GM21390 (cell line): ENCODE measurements around the gene XYLT1.

Experiments
- ATAC-seq: cut with Tn5 transposase; IDR thresholded peaks from one replicate; pipeline ENCODE4 v1.9.1; 2021; ENCODE audit not compliant: unreplicated experiment

The XYLT1 gene

GRCh38 chr16:17294856-17295255 lies 175.9 kb downstream of the XYLT1 start:
- no peak for ATAC-seq

- ATAC-seq = no peak
These were observed 176.8 kb downstream of the XYLT1 start for GRCh38 chr16:17293813-17294558.

DNA sequence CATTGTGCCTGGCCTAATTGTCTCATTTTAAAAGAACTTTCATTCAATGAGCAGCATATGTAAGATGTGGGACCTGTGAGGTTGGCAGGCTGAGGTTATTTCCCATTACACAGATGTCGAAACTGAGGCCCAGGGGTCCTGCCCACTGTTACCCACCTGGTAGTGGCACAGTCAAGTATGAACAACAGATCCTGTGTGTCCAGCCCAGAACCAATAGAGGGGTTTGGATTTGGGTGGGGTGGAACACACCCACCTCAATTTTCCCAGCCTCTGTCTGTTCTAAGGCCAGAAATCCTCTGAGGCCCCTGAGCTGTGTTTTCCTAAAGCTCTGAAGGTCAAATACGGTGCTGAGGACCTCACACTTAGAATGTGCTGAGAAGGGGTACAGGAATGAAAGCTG lies 179.5 kb downstream of the XYLT1 start:
- ATAC-seq = no peak

GRCh38 chr16:17289674-17290635 lies 180.8 kb downstream of the XYLT1 start:
- no peak for ATAC-seq

DNA sequence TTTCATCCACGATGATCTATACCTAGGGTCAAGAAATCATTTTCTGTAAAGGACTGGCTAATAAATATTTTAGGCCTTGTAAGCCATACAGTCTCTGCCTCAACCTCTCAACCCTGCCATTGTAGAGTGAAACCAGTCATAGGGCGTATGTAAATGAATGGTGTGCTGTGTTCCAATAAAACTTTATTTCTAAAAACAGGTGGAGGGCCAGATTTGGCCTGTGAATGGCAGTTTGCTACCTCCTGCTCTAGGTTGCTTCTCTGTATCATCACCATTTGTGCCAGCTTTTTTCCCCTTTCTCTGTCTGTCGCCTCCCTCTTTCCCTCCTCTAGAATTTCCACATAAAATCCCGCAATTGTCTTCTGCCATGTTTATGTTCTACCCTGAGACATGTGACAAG lies 181.7 kb downstream of the XYLT1 start:
- no peak for ATAC-seq

DNA sequence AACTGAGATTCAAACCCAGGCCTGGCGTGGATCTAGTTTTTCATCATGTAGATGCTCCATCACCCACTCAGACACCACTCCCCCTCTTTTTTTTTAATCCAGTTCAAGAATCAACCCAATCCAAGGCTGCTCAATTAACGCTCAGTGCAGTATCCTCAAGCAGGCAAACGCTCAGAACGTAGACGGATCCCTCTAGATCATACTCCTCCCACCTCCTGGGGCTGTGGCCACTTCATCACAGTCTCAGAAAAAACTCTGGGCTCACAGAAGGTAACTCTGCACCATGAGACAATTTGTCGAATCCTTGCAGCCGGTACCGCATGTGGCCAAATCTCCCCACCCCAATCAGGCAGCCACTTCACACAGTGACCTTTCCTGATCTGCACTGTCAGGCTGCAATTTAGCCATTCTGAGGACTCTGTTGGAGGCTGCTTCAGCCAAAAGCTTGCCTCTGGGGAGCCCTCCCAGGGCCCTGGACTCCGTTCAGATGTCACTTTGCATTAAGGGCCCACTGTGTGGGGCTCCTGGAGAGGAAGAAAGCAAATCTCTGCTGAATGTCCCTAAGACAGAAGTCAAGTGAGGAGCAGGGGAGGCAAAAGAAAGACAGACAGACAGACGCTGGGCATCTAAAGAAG lies 183.5 kb downstream of the XYLT1 start:
- no peak for ATAC-seq

DNA sequence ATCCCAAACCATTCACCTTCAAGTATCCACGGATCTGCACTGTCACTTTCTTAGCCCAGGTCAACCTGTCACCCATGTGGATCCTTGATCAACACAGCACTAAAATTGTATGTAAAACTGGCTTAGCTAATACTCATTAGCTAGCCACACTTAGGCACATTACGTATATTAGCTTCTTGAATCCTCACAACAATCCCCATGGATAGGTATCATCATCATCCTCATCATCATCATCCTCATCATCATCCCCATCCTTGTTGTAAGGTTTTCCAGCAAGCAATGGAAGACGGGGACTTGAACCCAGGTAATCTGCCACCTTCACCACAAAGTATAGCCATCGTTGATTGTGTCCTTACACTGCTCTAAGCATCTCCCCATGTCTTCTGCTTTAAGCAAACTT lies 184.3 kb downstream of the XYLT1 start:
- no peak for ATAC-seq

DNA sequence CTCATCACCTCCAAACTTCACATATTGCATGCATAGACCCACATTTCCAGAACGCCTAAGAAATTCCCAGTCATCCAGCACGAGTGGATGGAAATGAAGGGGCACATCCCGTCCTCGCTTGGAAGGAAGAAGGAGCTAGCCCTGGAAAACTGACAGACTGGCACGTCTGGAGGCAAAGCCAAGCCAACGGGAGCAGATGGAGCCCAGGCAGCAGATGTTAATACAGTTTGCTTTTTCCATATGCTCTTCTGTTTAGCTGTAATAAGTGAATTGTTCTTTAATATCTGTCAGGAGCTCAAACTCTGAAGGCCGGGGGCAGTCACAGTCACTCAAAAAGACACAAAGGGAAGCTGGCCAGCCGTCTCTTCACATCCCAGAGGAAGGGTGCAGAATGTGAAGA lies 187.7 kb downstream of the XYLT1 start:
- no peak for ATAC-seq

DNA sequence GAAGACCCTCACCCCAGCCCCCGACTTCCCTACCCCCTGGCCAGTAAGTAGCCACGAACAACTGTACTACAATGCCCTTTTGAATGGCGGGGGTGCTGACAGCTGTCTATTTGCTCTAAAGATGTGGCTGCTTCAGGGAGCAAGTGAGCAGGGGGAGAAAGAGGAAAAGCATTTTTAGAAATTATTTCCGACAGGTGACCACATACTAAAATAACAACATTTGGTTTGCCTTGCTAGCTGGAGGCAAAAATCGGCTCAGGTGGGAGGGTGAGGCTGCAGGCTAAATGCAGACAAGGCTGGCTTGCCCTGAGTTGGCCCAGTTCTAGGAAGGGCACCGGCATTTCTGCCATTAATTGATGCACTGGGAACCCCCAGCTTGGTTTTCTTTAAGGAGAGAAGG lies 188.5 kb downstream of the XYLT1 start:
- ATAC-seq = no peak

GRCh38 chr16:17281052-17281451 lies 189.7 kb downstream of the XYLT1 start:
- no peak for ATAC-seq

DNA sequence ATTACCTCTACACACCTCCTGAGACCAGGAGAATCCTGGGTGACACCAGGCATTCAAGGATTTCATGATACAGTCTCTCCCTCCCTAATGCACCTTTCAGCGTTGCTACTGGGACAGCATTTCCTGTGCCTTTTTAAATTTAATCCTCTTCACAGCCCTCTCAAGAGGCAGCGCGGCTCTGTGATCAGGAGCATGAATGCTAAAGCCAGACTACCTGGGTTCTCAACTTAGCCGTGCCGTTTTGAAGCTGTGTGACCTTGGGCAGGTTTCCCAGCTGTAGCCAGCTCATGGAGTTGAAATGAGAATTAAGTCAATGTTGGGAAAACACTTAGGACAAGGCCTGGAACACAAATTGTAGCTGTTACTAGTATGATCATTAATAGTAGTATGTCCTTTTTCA lies 191.8 kb downstream of the XYLT1 start:
- no peak for ATAC-seq

DNA sequence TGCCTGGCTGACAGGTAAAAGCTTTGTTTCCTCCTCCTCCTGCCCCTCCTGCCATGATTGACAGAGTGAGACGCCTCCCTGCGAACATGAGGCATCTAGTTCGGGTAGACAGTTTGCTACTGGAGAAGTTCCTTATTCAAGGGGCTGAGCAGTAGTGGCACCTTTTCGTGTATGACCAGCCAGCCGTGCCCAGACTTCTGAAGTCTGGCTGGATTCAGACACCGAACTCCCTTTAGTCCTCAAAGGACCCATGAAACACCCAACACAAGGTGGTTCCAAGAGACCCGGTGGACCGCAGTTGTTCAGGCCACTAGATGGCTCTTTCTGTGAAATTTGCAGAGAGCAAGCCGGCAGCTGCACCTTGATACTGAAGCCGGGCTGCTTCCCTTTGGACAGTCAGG lies 192.8 kb downstream of the XYLT1 start:
- ATAC-seq = no peak

DNA sequence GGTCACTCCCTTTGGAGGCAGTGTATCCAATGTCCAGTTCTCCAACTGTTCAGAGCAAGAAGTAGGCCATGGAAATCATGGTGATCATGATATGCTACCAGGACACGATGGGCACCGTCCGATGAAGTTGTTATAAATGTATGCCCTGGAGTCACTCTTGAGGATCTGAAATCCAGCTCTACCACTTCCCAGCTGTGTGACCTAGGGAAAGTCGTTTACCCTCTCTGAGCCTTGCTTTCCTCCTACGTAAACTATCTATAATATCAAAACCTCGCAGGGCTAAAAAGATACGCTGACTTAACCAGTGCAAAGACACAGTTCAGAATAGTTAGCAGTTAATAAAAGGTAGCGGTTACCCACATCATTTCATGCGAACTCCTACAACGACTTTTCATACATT lies 194.2 kb downstream of the XYLT1 start:
- no peak for ATAC-seq

GRCh38 chr16:17276010-17276530 lies 194.7 kb downstream of the XYLT1 start:
- no peak for ATAC-seq

- no peak for ATAC-seq
These were observed 195.4 kb downstream of the XYLT1 start for GRCh38 chr16:17275076-17276009.

DNA sequence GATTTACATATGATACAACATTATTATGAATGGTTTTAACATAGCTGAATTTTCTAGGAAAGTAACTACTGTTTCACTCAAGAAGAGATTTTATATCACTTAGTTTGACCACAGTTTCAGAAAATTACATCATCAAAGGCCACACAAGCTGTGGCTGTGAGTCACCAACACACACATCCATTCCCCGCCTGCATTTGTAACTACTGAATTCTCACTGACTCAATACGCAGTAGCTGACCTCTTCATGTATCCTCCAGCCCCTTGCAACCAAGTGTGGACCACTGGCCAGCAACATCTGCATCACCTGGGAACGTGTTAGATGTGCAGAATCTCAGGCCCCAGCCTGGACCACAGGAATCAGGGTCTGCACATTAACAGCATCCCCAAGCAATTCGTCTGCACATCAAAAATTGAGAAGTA lies 197.6 kb downstream of the XYLT1 start:
- ATAC-seq = no peak

DNA sequence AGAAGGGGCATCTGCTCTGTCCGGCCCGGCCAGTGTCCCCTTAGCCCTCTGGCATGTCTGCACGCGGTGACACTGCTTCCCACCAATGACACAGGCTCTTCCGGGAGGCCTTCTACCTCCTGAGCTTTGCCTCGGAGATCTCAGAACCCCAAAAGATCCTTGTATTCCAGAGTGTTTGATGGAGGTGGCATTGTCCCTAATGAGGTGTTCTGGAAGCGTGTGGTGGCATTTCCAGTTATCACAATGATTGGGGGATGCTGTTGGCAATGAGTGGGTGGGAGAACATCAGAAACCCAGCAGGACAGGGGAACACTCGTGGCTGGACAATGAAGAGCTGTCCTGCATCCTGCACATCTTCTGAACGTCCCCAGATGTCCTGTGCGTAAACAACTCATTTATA lies 198.0 kb downstream of the XYLT1 start:
- ATAC-seq = no peak

DNA sequence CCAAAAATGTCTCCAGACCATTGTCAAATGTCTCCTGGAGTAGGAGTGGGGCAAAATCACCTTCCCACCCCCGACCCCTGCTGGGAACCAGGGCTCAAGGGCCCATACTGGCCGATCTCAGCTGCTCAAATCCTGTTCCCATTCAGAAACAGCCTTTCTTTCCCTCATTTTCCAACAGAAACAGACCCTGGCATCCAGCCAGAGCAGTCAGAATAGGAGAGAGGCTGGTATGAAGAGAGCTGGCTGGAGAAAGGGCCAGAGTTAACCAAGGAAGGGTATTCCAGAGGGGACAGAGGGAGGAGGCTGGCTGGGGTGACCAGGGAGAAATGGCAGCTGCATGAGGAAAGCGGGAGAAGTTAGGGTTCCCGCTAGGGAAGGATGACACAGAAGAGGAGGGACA lies 199.1 kb downstream of the XYLT1 start:
- ATAC-seq = no peak

DNA sequence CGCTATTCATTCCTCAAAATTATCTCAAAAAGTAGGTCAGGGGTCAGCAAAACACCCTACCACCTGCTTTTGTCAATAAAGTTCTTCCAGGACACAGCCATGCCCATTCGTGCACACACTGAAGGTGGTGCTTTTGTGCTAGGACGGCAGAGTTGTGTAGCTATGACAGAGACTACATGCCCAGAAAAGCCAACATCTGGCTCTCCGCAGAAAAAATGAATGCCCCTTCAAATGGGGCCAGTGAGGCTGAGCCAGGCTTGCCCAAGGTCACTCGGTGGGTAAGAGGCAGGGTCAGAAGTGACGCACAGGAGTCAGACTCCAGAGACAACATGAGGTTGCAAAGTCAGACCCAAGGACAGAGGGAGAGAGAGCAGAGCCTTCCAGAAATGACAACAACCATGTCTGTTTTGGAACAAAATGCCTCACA lies 200.1 kb downstream of the XYLT1 start:
- ATAC-seq = no peak

DNA sequence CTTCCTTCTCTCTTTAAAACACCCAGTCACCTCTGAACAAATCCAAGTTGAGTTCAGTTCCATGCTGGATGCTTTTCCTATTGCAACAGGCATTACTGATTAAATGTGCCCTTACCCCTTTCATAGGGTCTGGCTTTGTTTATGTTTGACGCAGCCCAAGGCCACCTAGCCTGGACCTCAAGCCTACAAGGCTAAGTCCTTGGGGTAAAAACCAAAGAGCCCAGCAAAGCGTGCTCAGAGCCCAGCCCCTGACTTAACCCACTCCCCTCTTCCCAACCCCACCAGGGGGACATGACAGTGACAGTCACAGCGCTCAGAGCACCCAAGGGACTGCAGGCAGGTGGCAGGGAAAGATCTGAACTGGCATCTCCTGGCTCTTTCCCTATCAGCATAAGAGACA lies 200.6 kb downstream of the XYLT1 start:
- no peak for ATAC-seq
